ENCODE results near the gene FLNC. TPM values are rescaled to one million over a fixed set of nuclear protein-coding genes. Genes with fewer than 3 reads are reported as not detected.
A peak's percentile ranks its signal among the peaks of the same experiment; 100 is the strongest.

The FLNC gene
- total and polyA plus RNA-seq, 9 of the 15 experiments (the other 6 are each of a cell fraction or from before 2014, with no cell fraction given): 0.90 to 155 (median 28.8) TPM

GRCh38 chr7:128859232-128860157 lies 29.3 kb downstream of the FLNC start:
- intact Hi-C loops (cut with micrococcal nuclease): loop anchor here (1.0 to 5.0 kb wide), 5 partner anchors 21 to 382 kb away; partner anchors contain the start of gene METTL2B
- 66% methylated on average over 12 of the region's 12 CpGs for WGBS (ENCODE audit: insufficient coverage, low coverage, missing lambda C conversion rate)
- BruUV-seq (replicated peaks): no TSS peak
- TF ChIP-seq UBTF (IDR thresholded peaks at IDR 0.05; ENCODE audit: borderline replicate concordance in 1 of 2, low read depth in 2 of 2, low read length in 2 of 2) (no peak), ZSCAN29 (IDR thresholded peaks at IDR 0.05) (no peak), ZNF436 (CRISPR knock-in tag; IDR thresholded peaks at IDR 0.05) (no peak), ZNF121 (CRISPR knock-in tag; conservative IDR thresholded peaks at IDR 0.05) (no peak), ZNF644 (tag; IDR thresholded peaks at IDR 0.05; ENCODE audit: low read depth) (no peak), FOXK1 (CRISPR knock-in tag; IDR thresholded peaks at IDR 0.05; ENCODE audit: borderline replicate concordance) (no peak), EHMT2 (IDR thresholded peaks at IDR 0.05) (no peak), ZNF407 (IDR thresholded peaks at IDR 0.05; ENCODE audit: low read depth) (0 out of 2 replicates have a peak, but pooled peaks have one; percentile 0), GABPB2 (CRISPR knock-in tag; conservative IDR thresholded peaks at IDR 0.05) (0 out of 2 replicates have a peak, but pooled peaks have one; percentile 74)

More at GRCh38 chr7:128859232-128860157, 29.3 kb downstream of the FLNC start:
- Histone ChIP-seq H3K79me2 (ENCODE audit: control insufficient read depth, insufficient read depth, low read length) (peaks cover 25% of the 10 kb centered on the region), H3K9ac (ENCODE audit: insufficient read depth in 1 of 2, low read depth in 2 of 2, low read length in 2 of 2) (peak overlapping the region; percentile 15 to 86), H3K4me1 (replicated peaks in 1 of 2; ENCODE audit: control insufficient read depth in 2 of 2, insufficient read depth in 2 of 2, low read length in 2 of 2) (peaks cover 38 to 75% of the 10 kb centered on the region in 2 experiments), H3K27ac (ENCODE audit: extremely low read depth, low read depth, low read length) (peak overlapping the region; percentile 84), H3K4me2 (ENCODE audit: insufficient read depth, low read length) (peak overlapping the region; percentile 78), H4K20me1 (replicated peaks; ENCODE audit: control insufficient read depth, insufficient read depth, low read length) (peaks cover 3% of the 10 kb centered on the region; the same call in 1 of the 2 replicates), H2AFZ (ENCODE audit: low read depth, low read length) (peak overlapping the region; percentile 76), H3K4me3 (no peak overlapping the region), H3K9me1 (ENCODE audit: control insufficient read depth, insufficient read depth, low read length) (no peaks in the 10 kb centered on the region), H3K36me3 (ENCODE audit: control insufficient read depth, insufficient read depth, low read length) (peaks cover 51% of the 10 kb centered on the region; the same call in 2 of the 3 replicates), H3K9me3 (replicated peaks; ENCODE audit: control insufficient read depth, insufficient read depth, low read depth, low read length) (no peaks in the 10 kb centered on the region), H3K27me3 (ENCODE audit: control insufficient read depth in 2 of 2, insufficient read depth in 2 of 2, low read length in 2 of 2) (no peaks in the 10 kb centered on the region)
- ChIA-PET POLR2A (interaction anchor here (0.6 to 7.1 kb wide), 11 partner anchors 8 to 364 kb away, joined by 3 to 47 read pairs (median 5); partner anchors contain the start of gene CALU), CTCF (ENCODE audit: low intra/inter-chr PET ratio) (no interaction called here)
- peak in 2 of 4 experiments; percentile 46 to 50 for DNase-seq (ENCODE audit: extremely low read depth in 1 of 4, low spot score in 3 of 4)
- in situ Hi-C loops (cut with MboI): loop anchor here (5.0 kb wide), 1 partner anchor 53 kb away; the partner anchor contains the start of gene KCP
- FAIRE-seq: no peak
- peak; percentile 0; the same call in 1 of the 3 replicates for ATAC-seq
